HepG2 (cell line): ENCODE data around the gene MAPK12. TPM values are rescaled to one million over a fixed set of nuclear protein-coding genes. Genes with fewer than 3 reads are reported as not detected.

Experiments
- BRD4 ChIP-seq: sonication (generic); formaldehyde crosslinking; IDR thresholded peaks from 2 replicates; pipeline ENCODE4 v1.4.0; 2020; ENCODE audit warnings: missing genetic modification reagents
- GTF3A ChIP-seq: sonication (generic); formaldehyde crosslinking; conservative IDR thresholded peaks from 2 replicates; pipeline ENCODE4 v1.4.0; 2020; ENCODE audit warnings: mild to moderate bottlenecking, missing genetic modification reagents
- HBP1 ChIP-seq: IDR thresholded peaks from 2 replicates; pipeline ENCODE4 v1.6.1; 2016; ENCODE audit warnings: low read depth, control low read depth
- HNRNPK ChIP-seq: fragments of 200-400 bp; formaldehyde crosslinking; IDR thresholded peaks from 2 replicates; pipeline ENCODE4 v1.6.1; 2018; ENCODE audit warnings: low read length, low read depth, moderate library complexity, mild to moderate bottlenecking; ENCODE audit not compliant: poor library complexity, severe bottlenecking
- IRF2 ChIP-seq: IDR thresholded peaks from 2 replicates; pipeline ENCODE4 v1.6.1; 2018; ENCODE audit warnings: missing genetic modification reagents, missing compliant biosample characterization
- NFIB ChIP-seq: sonication (generic); formaldehyde crosslinking; IDR thresholded peaks from 2 replicates; pipeline ENCODE4 v1.9.0; 2021; ENCODE audit warnings: missing genetic modification reagents, mild to moderate bottlenecking, borderline replicate concordance
- PHB2 ChIP-seq: fragments of 450-650 bp; IDR thresholded peaks from 2 replicates; pipeline ENCODE4 v1.6.1; 2018; ENCODE audit not compliant: partially characterized antibody
- PHF21A ChIP-seq: sonication (generic); formaldehyde crosslinking; IDR thresholded peaks from 2 replicates; pipeline ENCODE4 v1.5.0; 2020; ENCODE audit warnings: mild to moderate bottlenecking, missing genetic modification reagents
- POLR2A ChIP-seq, 2 experiments: IDR thresholded peaks; 2 replicates each; pipeline ENCODE4 v1.6.1; 2011; ENCODE audit warnings: low read depth in 2 of 2, low read length in 2 of 2, mild to moderate bottlenecking in 1 of 2, moderate library complexity in 1 of 2; ENCODE audit not compliant: insufficient read depth in 1 of 2
- POLR2AphosphoS5 ChIP-seq: IDR thresholded peaks from 2 replicates; pipeline ENCODE4 v1.6.1; 2012; ENCODE audit warnings: low read depth, low read length
- RBAK ChIP-seq: sonication (generic); formaldehyde crosslinking; IDR thresholded peaks from 2 replicates; pipeline ENCODE4 v1.5.1; 2020; ENCODE audit warnings: mild to moderate bottlenecking, missing genetic modification reagents
- RBM39 ChIP-seq: fragments of 200-400 bp; formaldehyde crosslinking; IDR thresholded peaks from one replicate; pipeline ENCODE4 v1.6.1; 2018; ENCODE audit warnings: antibody characterized with exemption, mild to moderate bottlenecking, low read depth, low read length; ENCODE audit not compliant: poor library complexity, severe bottlenecking
- SALL1 ChIP-seq: sonication (generic); formaldehyde crosslinking; IDR thresholded peaks from 2 replicates; pipeline ENCODE4 v1.8.0; 2022; ENCODE audit warnings: mild to moderate bottlenecking, missing genetic modification reagents
- SIX4 ChIP-seq: sonication (generic); formaldehyde crosslinking; IDR thresholded peaks from 2 replicates; pipeline ENCODE4 v1.4.0; 2020; ENCODE audit warnings: missing genetic modification reagents
- SP1 ChIP-seq, 2 experiments: fragments of 450-650 bp in 1 of 2; sonication (generic) in 1 of 2; formaldehyde crosslinking in 1 of 2; IDR thresholded peaks; 2 replicates each; pipeline versions ENCODE4 v1.4.0 to v1.6.1; 2016 to 2020; ENCODE audit warnings: missing genetic modification reagents in 1 of 2
- STAG1 ChIP-seq: sonication (generic); formaldehyde crosslinking; IDR thresholded peaks from 2 replicates; pipeline ENCODE4 v1.4.0; 2020; ENCODE audit warnings: missing genetic modification reagents
- TBX2 ChIP-seq: sonication (generic); formaldehyde crosslinking; IDR thresholded peaks from 2 replicates; pipeline ENCODE4 v1.5.0; 2020; ENCODE audit warnings: missing genetic modification reagents, mild to moderate bottlenecking, borderline replicate concordance
- ZNF230 ChIP-seq: sonication (generic); formaldehyde crosslinking; IDR thresholded peaks from 2 replicates; pipeline ENCODE4 v1.4.0; 2020; ENCODE audit warnings: mild to moderate bottlenecking, missing genetic modification reagents
- ZNF713 ChIP-seq: sonication (generic); formaldehyde crosslinking; IDR thresholded peaks from 2 replicates; pipeline ENCODE4 v1.4.0; 2020; ENCODE audit warnings: mild to moderate bottlenecking, missing genetic modification reagents
- ZNF781 ChIP-seq: sonication (generic); formaldehyde crosslinking; IDR thresholded peaks from 2 replicates; pipeline ENCODE4 v1.5.1; 2020; ENCODE audit warnings: borderline replicate concordance, mild to moderate bottlenecking, missing genetic modification reagents; ENCODE audit errors: not compliant biosample characterization
- ZSCAN9 ChIP-seq: IDR thresholded peaks from 2 replicates; pipeline ENCODE4 v1.6.1; 2016; ENCODE audit warnings: borderline replicate concordance
- polyA plus RNA-seq, 8 experiments: library from polyadenylated mRNA; depleted of rRNA in 3 of 8; stranded (reverse) in 7 of 8; unstranded in 1 of 8; fragments of >200 nt; fragmentation: Illumina TruSeq in 4 of 8; extraction: Trizol in 4 of 8; gene quantifications; 2 replicates each; pipeline versions ENCODE4 v1.2.1 to v1.2.3, GENCODE V29; 2011 to 2016; ENCODE audit warnings: low read depth in 4 of 8, missing spikeins in 1 of 8, mixed read lengths in 1 of 8; ENCODE audit not compliant: insufficient read depth in 1 of 8
- total RNA-seq, 5 experiments: library from RNA; depleted of rRNA; stranded (reverse); fragments of >200 nt; fragmentation: Illumina TruSeq; extraction: Trizol; gene quantifications; 2 replicates each; pipeline ENCODE4 v1.2.3, GENCODE V29; 2016; ENCODE audit warnings: low read depth in 1 of 5
- TF ChIP-seq, protein P1 (sequence below): sonication (generic); formaldehyde crosslinking; IDR thresholded peaks from 2 replicates; pipeline ENCODE4 v1.4.0; 2020; ENCODE audit warnings: missing genetic modification reagents, borderline replicate concordance
- TF ChIP-seq, protein P2 (sequence below): IDR thresholded peaks from 2 replicates; pipeline ENCODE4 v1.6.1; 2018; ENCODE audit warnings: missing genetic modification reagents

The MAPK12 gene
- total and polyA plus RNA-seq, 2 of the 13 experiments (the other 11 are each of a cell fraction or from before 2014, with no cell fraction given), result 22.2 to 23.3 TPM

DNA sequence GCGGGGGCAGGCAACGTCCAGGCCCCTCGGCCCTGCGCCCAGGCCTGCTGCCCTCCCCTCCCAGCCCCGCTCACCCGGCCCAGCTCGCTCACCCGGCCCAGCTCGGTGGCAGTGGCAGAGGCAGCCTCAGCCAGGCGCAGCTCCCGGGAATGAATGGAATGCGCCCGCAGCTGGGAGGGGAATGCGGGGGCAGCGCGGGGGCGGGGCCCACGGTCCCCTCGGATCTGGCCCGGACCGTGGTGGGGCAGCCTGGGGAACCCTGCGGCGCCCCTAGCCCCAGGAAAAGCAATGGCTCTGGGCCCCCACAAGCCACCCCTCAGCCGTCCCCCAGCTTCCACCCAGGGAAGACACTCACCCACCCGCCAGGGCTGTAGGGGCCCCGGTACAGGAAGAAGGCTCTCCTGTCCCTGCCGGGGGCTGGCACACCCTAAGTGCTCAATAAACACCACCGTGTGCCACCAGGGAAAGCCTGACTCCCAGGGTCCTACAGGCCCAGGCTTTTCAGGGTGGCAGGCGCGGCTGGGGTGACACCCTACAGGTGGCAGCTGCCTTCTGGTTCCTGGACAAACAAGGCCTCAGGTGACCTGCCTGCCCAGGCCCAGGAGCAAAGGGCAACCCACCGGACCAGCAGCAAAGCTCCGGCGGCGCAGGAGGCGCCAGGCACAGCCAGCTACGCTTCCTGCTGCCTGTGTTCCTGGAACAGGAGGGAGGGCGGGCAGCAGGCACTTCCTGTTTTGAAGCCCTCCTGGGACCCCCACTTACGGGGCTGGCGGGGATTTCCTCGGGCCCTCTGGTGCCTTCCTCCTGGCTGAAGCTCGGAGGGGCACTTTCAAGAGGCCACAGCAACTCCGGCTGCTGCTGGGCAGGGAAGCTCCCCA lies 32.2 kb upstream of the MAPK12 start (continued):
- 0 out of 2 replicates have a peak, but pooled peaks have one; percentile 42 for TF ChIP-seq POLR2AphosphoS5
- TF ChIP-seq GTF3A (CRISPR knock-in tag), result 0 out of 2 replicates have a peak, but pooled peaks have one; percentile 54
- TF ChIP-seq SIX4 (CRISPR knock-in tag), result 0 out of 2 replicates have a peak, but pooled peaks have one; percentile 53
- no peak for TF ChIP-seq ZNF713
- peak; percentile 97 for TF ChIP-seq BRD4 (CRISPR knock-in tag)
- no peak for TF ChIP-seq ZNF781 (CRISPR knock-in tag)
- peak; percentile 74; the same call in 1 of the 2 replicates for TF ChIP-seq RBAK (CRISPR knock-in tag)
- TF ChIP-seq, protein P1, sequence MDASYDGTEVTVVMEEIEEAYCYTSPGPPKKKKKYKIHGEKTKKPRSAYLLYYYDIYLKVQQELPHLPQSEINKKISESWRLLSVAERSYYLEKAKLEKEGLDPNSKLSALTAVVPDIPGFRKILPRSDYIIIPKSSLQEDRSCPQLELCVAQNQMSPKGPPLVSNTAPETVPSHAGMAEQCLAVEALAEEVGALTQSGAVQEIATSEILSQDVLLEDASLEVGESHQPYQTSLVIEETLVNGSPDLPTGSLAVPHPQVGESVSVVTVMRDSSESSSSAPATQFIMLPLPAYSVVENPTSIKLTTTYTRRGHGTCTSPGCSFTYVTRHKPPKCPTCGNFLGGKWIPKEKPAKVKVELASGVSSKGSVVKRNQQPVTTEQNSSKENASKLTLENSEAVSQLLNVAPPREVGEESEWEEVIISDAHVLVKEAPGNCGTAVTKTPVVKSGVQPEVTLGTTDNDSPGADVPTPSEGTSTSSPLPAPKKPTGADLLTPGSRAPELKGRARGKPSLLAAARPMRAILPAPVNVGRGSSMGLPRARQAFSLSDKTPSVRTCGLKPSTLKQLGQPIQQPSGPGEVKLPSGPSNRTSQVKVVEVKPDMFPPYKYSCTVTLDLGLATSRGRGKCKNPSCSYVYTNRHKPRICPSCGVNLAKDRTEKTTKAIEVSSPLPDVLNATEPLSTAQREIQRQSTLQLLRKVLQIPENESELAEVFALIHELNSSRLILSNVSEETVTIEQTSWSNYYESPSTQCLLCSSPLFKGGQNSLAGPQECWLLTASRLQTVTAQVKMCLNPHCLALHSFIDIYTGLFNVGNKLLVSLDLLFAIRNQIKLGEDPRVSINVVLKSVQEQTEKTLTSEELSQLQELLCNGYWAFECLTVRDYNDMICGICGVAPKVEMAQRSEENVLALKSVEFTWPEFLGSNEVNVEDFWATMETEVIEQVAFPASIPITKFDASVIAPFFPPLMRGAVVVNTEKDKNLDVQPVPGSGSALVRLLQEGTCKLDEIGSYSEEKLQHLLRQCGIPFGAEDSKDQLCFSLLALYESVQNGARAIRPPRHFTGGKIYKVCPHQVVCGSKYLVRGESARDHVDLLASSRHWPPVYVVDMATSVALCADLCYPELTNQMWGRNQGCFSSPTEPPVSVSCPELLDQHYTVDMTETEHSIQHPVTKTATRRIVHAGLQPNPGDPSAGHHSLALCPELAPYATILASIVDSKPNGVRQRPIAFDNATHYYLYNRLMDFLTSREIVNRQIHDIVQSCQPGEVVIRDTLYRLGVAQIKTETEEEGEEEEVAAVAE (CRISPR knock-in tag), result no peak
- TF ChIP-seq IRF2 (CRISPR knock-in tag), result peak; percentile 68
- TF ChIP-seq SALL1 (CRISPR knock-in tag), result peak; percentile 58
- TF ChIP-seq POLR2A (IDR thresholded peaks at IDR 0.05; ENCODE audit: insufficient read depth in 1 of 2, low read depth in 2 of 2, low read length in 2 of 2), result peak; percentile 72 to 76
- no peak for TF ChIP-seq SP1 (IDR thresholded peaks at IDR 0.05)
- peak; percentile 4; the same call in 1 of the 2 replicates for TF ChIP-seq SP1 (CRISPR knock-in tag; IDR thresholded peaks at IDR 0.05)
- TF ChIP-seq HNRNPK, result peak; percentile 86
- TF ChIP-seq TBX2, result peak; percentile 75
- TF ChIP-seq STAG1 (CRISPR knock-in tag), result peak; percentile 34
- TF ChIP-seq, protein P2, sequence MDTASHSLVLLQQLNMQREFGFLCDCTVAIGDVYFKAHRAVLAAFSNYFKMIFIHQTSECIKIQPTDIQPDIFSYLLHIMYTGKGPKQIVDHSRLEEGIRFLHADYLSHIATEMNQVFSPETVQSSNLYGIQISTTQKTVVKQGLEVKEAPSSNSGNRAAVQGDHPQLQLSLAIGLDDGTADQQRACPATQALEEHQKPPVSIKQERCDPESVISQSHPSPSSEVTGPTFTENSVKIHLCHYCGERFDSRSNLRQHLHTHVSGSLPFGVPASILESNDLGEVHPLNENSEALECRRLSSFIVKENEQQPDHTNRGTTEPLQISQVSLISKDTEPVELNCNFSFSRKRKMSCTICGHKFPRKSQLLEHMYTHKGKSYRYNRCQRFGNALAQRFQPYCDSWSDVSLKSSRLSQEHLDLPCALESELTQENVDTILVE (CRISPR knock-in tag), result peak; percentile 80; the same call in 1 of the 2 replicates
- peak; percentile 96; the same call in 1 of the 2 replicates for TF ChIP-seq PHF21A (CRISPR knock-in tag)
- no peak; the same call in 1 of the 2 replicates for TF ChIP-seq ZNF230 (CRISPR knock-in tag)
- TF ChIP-seq ZSCAN9 (CRISPR knock-in tag), result no peak
- no peak for TF ChIP-seq NFIB (CRISPR knock-in tag)
- no peak for TF ChIP-seq PHB2
- TF ChIP-seq HBP1 (CRISPR knock-in tag), result peak; percentile 34; the same call in 1 of the 2 replicates
- TF ChIP-seq RBM39, result peak; percentile 38
